Hepatocyte (in vitro differentiated cells): ENCODE measurements around the gene CTNNA1.

Experiments used
- CTCF ChIP-seq: fragments of 200-600 bp; sonication (generic); IDR thresholded peaks from 2 replicates; pipeline ENCODE4 v1.5.1; 2016; ENCODE audit warnings: antibody characterized with exemption, mild to moderate bottlenecking; ENCODE audit not compliant: poor library complexity
- EZH2 ChIP-seq: fragments of 200-600 bp; sonication (generic); IDR thresholded peaks from 2 replicates; pipeline ENCODE4 v1.6.1; 2016; ENCODE audit warnings: antibody characterized with exemption, mild to moderate bottlenecking, borderline replicate concordance

GRCh38 chr5:138955013-138955660 lies 201.9 kb downstream of the CTNNA1 start:
- TF ChIP-seq EZH2 (no peak), CTCF (no peak)
